Activated naive CD4-positive, alpha-beta T cell treated with anti-CD3 and anti-CD28 coated beads, Interleukin-2, amount 50 U/mL, for 16 hours (primary cell): ENCODE data around the gene SYCP2L.
"Not testable (repeated sequence)": the region's sequence is repeated elsewhere in the genome, so short reads cannot be mapped to it uniquely, and the experiment has no call there.

Experiments
- DNase-seq: peaks from one replicate; pipeline ENCODE4 v3.0.0-alpha.2; 2020

Gene SYCP2L

DNA sequence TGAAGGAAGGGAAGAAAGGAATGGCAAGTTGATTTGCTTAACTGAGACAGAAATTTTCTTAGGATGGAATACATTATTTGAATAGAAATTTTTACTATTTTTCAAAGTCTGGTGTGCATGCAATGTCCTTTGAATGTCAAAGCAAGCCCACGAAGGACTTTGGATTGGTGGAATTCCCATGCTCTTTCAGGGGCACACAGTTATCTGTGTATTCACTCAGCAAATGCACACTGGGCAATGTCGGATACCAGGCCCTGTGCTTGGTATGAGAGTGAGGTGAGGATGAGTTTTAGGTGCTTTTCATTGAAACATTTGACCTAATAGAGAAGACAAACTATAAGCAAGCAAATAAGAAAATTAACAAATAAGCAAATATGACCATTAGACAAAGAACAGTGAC, 73.3 kb downstream of the SYCP2L start:
- no peak for DNase-seq

DNA sequence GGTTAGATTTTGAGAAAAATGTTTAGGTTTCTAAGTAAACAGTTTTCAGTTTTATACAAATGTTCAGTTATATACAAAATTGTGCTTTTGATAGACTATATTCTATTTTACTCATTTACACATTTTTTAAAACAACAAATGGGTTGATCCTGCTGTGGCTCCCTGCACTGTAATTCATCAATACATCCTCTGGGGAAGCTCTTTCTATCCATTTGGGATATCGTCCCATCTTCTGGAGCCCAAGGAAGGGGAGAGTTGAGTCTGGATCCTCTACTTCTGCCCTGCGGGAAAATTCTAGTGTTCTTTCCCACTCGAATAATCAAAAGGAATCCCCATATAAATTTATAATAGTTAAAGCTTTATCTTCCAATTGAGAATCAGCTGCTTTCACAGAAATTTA, 75.0 kb downstream of the SYCP2L start:
- no peak for DNase-seq

DNA sequence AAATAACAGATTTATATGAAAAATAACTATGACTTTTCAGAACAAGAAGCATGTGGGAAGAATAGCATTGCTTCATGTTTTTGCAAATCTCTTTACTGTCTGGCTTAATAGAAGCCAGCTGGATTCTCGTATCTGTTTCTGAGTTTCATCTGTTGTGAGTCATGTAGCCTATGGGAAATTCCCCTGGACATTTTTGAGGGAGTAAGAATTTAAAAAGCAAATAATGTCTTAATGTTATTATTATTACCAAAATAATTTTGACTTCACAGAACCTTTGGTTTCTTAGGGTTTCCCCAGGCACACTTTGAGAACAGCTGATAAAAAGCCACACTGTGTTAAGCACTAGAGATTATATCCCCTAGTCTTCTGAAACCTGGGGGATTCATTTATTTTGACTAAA, 75.8 kb downstream of the SYCP2L start:
- DNase-seq = no peak

DNA sequence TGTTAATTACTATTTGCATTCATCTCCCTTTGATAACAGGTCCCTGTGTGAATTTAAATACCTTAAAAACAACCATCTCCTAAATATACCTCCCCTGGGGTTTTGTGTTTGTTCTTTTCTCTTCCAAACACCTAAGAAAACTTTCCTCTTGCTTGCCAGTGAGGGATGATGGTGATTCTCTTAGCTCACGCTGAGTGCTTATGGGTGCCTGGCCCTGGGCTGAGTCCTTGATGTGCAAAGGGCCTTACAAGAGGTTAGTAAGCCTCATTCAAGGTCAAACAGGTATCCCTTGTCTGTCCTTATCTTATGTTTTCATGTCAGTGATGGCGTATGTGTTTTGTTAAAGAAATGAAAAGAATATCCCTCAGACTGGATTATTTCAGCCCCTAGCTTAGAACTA, 76.3 kb downstream of the SYCP2L start:
- no peak for DNase-seq

DNA sequence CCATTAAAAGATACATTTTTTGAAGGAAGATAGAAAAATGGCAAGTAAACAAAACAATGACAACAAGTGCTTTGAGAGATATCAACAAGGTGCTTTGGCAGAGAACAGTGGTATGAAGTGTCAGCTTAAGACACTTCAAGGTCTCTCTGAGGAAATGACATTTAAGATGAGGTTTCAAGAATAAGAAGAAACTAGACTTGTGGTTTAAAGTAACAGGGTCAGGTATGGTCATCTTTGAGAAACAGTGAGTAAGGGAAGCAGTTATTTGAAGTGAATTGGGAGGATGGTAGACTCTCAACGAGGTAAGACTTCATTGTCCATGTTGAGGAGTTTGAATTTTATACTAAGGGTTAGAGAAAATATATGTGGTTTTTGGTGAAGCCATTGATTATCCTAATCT, 77.8 kb downstream of the SYCP2L start:
- no peak for DNase-seq

DNA sequence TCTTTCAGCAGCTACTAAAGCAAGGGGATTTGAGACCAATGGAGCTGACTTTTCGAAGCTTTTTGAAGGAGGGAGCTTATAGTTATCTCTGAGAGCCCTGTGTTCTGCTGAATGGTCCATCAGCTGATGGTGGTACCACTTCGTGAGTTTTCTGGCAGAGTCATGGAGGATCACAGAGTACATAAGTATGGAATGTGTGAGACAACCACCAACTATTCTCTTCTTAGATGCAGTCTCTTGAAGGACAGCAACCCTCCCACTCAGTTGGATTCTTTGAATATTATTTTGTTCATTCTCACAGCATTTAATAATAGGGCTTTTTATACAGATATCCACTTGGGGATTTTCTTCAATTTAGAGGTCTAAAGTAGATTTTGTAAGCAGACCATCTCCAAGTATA, 81.9 kb downstream of the SYCP2L start:
- DNase-seq = no peak

DNA sequence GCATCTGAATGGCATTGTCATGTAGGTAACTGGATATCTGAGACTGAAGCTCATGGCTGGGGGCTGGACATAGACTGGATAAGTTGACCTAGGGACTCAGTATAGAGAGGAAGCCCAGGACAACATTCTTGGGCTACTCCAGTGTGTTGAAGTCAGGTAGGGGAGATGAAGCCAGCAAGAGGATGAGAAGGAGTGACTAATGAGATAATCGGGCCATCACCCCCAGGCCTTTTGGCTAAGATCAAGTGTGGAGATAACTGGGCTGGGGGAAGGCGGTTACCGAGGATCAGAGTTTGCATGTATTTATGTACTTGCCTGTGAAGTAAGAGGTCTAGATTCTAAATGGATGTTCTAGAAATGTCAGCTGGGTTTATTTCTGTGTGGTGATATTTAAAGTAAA, 83.9 kb downstream of the SYCP2L start:
- no peak for DNase-seq

DNA sequence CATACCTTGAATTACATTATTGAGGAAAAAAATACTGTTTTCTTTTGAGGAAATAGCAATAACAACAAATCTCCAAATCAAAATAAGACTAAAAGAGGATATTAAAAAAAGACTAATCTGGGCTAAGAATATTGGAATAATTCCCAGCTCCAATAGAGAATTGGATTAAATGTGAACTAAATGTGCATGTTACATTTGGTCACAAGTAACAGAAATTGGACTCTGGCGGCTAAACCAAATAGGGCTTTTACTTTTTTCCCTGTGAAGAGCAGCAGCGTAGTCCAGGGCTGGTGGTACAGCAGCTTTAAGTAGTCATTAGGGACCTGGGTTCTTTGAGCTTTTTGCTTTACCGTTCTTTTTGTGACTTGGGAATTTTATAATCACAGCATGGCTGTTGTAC, 85.3 kb downstream of the SYCP2L start:
- no peak for DNase-seq

DNA sequence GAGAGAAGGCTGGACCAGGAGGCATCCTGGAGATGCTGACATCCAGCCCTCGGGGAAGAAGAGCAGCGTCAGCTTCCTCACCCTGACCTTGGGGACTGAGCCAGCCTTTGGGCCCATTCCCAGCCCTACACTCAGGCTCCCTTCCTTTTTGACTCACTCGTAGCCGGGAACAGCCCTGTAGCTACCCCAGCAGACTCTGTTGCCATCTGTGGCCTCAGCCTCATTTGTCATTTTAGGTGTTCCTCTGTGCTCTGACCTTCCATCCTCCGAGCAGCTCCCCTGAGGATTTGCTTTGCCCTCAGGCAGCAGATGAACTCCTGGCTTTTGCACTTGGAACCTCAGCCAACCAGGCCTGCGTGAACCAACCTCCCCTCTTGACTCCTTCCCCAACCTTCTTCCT, 89.7 kb downstream of the SYCP2L start:
- DNase-seq = no peak

DNA sequence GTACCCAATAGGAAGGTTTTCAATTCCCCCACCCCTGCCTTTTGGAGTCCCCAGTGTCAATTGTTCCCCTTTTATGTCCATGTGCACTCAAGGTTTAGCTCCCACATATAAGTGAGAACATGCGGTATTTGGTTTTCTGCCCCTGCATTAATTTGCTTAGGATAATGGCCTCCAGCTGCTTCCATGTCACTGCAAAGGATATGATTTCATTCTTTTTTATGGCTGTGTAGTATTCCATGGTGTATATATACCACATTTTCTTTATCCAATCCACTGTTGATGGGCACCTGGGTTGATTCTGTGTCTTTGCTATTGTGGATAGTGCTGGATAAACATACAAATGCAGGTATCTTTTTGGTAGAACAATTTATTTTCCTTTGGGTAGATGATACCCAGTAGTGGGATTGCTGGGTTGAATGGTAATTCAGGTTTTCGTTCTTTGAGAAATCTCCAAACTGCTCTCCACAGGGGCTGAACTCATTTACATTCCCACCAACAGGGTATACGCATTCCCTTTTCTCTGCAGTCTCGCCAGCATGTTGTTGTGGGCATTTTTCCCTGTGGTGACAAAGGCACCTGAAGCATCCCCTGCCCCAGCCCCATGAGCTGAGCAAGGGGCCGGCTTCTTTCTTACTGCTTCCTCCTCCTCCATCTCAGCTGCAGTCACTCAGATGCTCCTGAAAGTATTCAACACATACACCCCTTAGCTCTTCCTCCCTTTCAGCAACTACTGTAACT, 90.5 kb downstream of the SYCP2L start:
- no peak for DNase-seq

DNA sequence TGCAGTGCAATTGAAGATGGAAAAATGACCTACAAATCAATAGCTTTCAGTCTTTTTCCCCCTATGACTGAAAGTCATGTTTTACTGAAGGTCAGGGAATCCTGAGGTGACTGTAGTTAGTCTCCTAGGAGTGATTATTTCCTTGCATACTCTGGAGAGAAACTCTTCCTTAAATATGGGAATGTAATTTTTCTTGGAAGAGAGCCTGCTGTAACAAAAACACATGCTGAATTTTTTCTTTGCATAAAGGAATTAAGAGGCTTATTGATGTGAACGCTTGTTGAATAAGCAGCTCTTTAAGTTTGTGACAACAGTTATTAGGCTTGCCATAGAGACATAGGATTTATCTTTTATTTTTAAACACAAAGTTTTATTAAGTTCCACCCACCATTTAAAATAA, 92.8 kb downstream of the SYCP2L start:
- no peak for DNase-seq

DNA sequence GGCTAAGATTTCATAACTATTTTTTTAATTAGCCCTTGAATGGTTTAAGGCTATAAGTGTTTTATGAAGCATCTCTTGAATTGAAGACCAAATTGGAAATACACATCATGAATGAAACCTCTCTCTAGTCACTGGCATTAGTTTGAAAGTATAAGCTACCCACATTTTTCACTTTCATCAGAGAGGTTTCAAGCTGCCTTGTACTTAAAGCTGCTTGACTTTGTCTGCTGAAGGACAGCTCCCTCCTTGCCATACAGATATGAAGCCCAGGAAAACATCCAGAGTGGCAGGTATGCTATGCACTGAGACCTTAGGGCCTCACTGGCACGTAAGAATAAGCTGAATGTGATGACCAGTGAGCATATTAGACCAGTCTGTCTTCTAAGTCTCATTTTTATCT, 94.6 kb downstream of the SYCP2L start:
- no peak for DNase-seq

DNA sequence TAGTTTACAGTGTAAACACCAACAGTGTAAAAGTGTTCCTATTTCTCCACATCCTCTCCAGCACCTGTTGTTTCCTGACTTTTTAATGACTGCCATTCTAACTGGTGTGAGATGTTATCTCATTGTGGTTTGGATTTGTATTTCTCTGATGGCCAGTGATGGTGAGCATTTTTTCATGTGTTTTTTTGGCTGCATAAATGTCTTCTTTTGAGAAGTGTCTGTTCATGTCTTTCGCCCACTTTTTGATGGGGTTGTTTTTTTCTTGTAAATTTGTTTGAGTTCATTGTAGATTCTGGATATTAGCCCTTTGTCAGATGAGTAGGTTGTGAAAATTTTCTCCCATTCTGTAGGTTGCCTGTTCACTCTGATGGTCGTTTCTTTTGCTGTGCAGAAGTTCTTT, 98.1 kb downstream of the SYCP2L start:
- not testable (repeated sequence) for DNase-seq

DNA sequence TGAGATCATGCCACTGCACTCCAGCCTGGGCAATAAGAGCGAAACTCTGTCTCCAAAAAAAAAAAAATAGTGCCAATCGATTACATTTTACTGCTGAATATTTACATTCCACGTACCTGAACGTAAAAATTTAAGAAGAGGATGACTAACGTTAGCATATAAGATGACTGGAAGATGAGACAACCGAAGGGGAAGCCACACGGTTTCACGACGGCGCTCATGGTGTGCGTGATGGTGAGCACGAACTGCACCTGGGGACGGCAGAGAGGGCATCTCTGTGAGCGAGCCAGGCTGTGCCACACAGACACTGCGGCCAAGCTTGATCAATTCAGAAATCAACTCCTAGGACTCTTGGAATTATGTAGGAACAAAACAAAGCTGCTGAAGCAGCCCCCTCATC, 102.7 kb downstream of the SYCP2L start:
- DNase-seq = no peak

DNA sequence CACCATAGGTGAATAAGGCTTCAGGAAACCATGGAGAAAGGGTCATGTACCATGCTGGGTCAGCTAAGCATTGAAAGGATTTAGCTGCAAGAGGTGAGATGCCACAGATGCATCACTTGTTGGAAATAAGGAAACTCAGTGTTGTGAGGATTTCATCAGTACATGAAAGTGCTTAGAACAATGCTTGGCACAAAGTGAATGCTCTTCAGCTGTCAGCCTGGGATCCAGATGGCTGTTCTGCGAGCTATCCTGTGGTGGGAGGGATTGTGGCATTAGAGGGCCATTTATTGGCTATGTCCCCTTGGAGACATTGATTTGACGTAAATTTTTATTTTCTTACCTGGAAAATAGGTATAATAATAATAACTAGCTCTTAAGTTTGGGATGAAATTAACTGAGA, 104.3 kb downstream of the SYCP2L start:
- DNase-seq = no peak

DNA sequence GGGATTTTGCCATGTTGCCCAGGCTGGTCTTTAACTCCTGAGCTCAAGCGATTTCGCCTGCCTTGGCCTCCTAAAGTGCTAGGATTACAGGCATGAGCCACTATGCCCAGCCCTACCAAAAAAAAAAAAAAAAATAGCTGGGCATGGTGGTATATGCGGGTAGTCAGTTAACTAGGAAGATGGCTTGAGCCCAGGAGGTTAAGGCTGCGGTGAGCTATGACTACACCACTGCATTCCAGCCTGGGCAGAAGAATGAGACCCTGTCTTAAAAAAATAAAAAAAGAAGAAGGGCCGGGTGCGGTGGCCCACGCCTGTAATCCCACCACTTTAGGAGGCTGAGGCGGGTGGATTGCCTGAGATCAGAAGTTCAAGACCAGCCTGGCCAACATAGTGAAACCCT, 107.0 kb downstream of the SYCP2L start:
- DNase-seq = no peak

DNA sequence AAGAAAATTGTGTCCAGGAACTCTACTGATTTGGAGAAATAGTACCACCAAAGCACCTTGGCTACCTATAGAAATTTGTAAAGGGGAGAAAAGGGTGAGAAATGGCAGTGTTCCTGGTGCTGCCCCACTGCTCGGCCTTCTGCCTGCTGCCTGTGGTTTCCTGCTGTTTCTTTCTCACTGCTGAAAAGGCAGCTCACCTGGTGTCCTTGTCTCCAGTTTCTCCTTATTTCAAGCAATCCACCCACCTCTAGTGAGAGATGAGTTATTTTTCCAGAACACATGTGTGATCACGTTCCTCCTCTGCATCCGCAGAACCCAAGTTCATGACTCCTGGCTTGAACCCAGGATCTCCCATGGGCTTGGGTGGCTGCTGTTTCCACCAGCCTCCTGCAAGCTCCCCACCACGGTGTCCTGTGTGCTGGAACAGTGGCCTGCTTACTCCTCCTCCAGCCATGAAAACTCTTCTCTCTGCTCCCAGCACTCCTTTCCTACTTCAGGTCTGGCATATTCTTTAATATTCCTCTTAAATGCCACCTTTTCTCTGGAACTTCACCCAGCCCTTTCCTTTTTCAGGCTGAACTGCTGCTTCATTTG, 108.4 kb downstream of the SYCP2L start:
- DNase-seq = no peak

DNA sequence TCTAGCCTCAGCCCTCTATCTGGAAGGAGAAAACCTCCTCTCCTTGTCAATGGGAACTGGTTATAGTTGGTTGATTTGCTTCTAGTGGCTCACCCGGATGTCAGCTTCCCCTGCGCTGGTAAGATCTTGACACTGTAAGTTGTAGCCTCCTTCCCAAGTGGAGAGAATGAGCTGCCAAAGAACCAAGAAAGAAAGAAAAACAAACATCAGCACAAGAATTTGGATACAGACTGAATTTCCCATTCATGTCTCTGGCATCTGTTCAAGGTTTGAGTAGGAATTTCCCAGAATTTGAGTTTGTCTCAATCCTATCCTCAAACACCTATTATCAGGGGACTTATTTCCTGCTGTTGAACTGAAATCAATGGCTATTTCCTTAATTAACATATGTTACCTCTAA, 113.1 kb downstream of the SYCP2L start:
- DNase-seq = no peak

DNA sequence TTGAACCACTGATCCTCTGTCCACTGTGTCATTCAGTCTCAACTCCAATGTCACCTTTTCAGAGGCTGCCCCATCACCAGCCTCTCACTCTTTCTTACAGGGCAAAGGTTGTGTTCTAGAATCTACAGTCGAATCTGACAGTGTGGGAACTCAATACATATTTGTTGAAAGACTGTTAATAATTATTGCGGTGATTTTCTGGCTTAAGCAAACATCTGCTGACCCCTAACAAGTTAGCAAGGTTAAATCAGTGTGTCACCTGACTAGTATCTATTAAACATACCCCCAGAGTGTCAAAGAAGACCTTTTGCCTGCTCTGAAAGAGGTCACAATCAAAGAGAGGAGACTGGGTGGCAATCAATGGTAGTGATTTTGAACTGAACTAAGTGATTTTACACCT, 115.3 kb downstream of the SYCP2L start:
- DNase-seq = no peak

DNA sequence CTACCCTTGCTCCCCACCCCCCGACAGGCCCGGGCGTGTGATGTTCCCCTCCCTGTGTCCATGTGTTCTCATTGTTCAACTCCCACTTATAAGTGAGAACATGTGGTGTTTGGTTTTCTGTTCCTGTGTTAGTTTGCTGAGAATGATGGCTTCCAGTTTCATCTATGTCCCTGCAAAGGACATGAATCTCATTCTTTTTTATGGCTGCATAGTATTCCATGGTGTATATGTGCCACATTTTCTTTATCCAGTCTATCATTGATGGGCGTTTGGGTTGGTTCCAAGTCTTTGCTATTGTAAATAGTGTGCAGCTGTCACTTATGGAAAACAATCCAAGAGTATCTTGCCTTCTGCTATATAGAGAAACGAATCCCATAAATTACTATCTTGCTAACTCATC, 116.4 kb downstream of the SYCP2L start:
- DNase-seq = not testable (repeated sequence)

DNA sequence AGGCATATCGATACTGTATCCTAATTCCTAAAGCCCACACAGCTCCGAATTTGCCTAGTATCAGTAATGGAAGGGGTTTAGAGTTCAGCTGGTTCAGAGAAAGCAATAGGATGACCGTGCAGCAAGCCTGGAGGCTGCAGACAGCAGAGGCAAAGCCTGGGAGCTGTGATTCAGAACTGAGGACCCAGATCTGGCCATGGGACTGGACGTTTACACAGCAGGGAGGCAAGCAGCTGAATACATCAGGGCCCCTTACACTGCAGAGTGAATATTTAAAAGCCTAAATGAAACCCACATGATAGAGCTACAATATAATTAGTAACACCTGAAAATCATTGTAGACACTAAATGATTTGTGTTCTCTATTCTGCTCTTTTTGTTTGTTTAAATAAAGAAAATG, 119.2 kb downstream of the SYCP2L start:
- DNase-seq = no peak

DNA sequence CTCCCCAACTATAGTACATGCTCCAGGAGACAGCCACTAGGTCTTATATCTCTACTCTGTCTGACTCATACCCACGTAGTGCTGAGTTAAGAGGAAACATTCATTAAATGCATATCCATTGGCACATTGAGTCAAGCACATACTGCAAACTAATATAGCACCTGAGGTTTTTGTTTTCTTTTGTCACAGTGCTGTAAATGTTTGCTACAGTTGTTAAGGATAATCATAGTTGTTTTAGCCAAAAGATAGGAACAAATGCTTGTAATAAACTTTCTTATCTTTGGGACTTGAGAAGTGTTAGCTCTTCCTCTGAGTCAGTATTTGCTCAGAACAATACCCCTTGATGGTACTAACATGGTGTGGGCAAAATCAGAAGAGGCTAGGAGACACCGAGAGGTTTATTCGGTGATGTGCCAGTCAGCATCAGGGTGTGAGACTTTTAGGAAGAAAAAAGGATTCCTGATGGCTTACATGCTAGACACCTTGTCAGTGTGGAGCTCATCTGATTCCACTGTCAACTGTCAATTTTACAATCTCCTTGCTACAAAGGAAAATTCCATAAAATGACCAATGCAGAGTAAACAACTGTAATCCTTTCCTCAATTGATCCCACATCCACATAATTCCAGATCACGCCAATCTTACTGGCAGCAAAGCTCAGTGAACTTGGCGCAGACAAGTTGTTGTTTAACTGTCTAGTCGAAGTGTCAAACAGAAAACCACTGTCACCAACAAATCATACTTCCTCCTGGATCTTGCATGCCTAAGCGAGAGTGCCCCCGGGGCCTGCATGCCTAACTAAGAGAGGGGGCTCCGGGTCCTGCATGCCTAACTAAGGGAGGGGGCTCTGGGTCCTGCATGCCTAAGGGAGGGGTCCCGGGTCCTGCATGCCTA, 121.1 kb downstream of the SYCP2L start:
- no peak for DNase-seq

DNA sequence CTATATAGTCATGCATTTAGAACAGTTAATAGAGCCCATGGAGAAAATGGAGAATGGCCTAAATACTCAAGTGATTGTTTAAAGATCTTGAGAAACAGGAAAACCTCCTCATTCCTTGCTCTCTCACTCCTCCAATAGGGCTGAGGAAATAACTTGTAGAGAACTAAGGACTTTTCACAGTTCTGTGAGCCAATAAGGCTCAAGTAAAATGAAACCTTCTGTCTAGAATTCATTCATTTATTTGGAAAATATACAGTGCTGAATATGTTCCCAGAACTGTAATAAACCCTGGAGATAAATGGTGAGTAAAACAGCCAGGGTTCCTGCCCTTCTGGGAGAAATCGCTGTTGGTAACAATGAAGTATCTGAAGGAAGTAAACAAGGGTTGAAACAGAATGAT, 122.0 kb downstream of the SYCP2L start:
- no peak for DNase-seq

DNA sequence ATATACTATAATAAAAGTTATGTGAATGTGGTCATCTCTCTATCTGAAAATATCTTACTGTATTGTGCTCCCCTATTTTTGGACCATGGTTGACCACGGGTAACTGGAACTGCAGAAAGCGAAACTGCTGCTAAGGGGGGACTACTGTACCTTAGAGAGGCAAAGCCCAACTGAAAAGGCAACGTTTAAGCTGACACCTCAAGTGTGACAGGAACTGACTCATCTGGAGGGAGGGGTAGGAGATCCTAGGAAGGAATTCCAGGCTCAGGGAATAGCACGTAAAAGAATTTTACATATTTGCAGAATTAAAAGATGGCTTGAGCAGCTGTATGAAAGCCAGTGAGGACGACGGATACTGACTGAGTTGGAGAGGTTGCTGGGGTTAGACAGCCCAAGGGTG, 122.5 kb downstream of the SYCP2L start:
- no peak for DNase-seq
